HFFc6 (cell line): ENCODE results near the gene MBD5. TPM values are rescaled to one million over a fixed set of nuclear protein-coding genes. Genes with fewer than 3 reads are reported as not detected.
"Not testable (repeated sequence)": the region's sequence is repeated elsewhere in the genome, so short reads cannot be mapped to it uniquely, and the experiment has no call there.

Experiments used
- DNase-seq: peaks from one replicate; pipeline ENCODE4 v3.0.0-alpha.2; 2018
- H3K27ac Mint-ChIP-seq: 2 replicates; pipeline ENCODE4 v1.8.0; 2020; ENCODE audit warnings: mild to moderate bottlenecking, mixed read lengths
- H3K27me3 Mint-ChIP-seq: 2 replicates; pipeline ENCODE4 v1.8.0; 2021; ENCODE audit warnings: mild to moderate bottlenecking, moderate library complexity, mixed read lengths; ENCODE audit not compliant: insufficient read depth
- H3K36me3 Mint-ChIP-seq: 2 replicates; pipeline ENCODE4 v1.8.0; 2021; ENCODE audit warnings: low read depth, mixed read lengths
- H3K4me1 Mint-ChIP-seq: 2 replicates; pipeline ENCODE4 v1.8.0; 2020; ENCODE audit warnings: low read depth, mixed read lengths
- H3K4me3 Mint-ChIP-seq: 2 replicates; pipeline ENCODE4 v1.8.0; 2020; ENCODE audit warnings: mild to moderate bottlenecking, moderate library complexity, mixed read lengths
- H3K9me3 Mint-ChIP-seq: 2 replicates; pipeline ENCODE4 v1.8.0; 2020; ENCODE audit warnings: mild to moderate bottlenecking, mixed read lengths
- total RNA-seq, 6 experiments: library from RNA; stranded (reverse); fragmentation: NEBNext Ultra II Directional; extraction: Animal tissue kit (Norgen Biotek cat#: 25700); gene quantifications; 2 replicates in 1 of 6; 3 replicates in 5 of 6; pipeline ENCODE4 v1.2.3, GENCODE V29; 2021
- TF ChIP-seq, protein P1 (sequence below): fragments of 200-600 bp; sonication (generic); IDR thresholded peaks from 2 replicates; pipeline ENCODE4 v1.5.0; 2021; ENCODE audit warnings: antibody characterized with exemption, mild to moderate bottlenecking

The MBD5 gene
- total RNA-seq, 6 experiments from 2014 or later: 29.1 to 41.0 (median 35.0) TPM

DNA sequence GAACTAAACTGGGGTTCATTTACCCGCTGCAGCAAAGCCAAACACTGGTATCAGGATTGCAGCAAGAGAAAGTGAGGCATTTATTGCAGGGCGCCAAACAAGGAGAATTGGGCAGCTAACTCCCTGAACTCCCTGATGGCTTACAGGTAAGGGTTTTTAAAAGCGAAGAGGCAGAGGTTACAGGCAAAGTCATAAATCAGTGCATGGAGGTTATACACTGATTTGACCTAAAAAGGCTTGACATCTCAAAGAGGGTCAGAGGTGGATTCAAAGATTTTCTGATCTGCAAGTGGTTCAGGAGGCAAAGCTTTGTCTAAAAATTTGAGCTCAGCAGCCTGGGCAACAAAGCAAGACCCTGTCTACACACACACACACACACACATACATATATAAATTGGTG, 520.9 kb downstream of the MBD5 start:
- Mint-ChIP-seq H3K36me3 (no peaks in the 10 kb centered on the region), H3K27ac (no peak overlapping the region), H3K4me3 (no peak overlapping the region), H3K4me1 (no peaks in the 10 kb centered on the region), H3K9me3 (no peaks in the 10 kb centered on the region), H3K27me3 (peaks cover 39% of the 10 kb centered on the region)
- TF ChIP-seq, protein P1, sequence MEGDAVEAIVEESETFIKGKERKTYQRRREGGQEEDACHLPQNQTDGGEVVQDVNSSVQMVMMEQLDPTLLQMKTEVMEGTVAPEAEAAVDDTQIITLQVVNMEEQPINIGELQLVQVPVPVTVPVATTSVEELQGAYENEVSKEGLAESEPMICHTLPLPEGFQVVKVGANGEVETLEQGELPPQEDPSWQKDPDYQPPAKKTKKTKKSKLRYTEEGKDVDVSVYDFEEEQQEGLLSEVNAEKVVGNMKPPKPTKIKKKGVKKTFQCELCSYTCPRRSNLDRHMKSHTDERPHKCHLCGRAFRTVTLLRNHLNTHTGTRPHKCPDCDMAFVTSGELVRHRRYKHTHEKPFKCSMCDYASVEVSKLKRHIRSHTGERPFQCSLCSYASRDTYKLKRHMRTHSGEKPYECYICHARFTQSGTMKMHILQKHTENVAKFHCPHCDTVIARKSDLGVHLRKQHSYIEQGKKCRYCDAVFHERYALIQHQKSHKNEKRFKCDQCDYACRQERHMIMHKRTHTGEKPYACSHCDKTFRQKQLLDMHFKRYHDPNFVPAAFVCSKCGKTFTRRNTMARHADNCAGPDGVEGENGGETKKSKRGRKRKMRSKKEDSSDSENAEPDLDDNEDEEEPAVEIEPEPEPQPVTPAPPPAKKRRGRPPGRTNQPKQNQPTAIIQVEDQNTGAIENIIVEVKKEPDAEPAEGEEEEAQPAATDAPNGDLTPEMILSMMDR: no peak
- no peak for DNase-seq

DNA sequence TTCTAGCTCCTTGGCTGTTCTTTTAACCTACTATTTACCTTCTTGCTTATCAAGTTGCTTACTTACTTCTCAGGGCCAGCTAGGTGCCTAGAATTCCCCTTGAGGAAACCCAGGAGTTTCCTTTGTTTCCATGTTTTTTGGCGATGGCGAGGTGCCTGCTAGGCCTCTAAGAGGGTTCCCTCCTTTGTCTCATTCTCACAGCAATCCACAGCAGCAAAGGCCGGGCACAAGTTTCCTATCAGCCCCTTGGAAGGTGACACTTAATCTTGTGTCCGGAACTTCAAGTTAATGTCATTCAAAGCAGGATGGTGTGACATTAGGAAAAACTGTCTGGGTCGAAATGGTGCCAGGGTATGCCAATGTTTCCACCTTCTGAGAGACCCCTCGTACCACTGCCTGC, 521.7 kb downstream of the MBD5 start:
- Mint-ChIP-seq H3K4me3 (no peak overlapping the region), H3K36me3 (no peaks in the 10 kb centered on the region), H3K27ac (no peak overlapping the region), H3K4me1 (no peaks in the 10 kb centered on the region), H3K27me3 (peaks cover 39% of the 10 kb centered on the region), H3K9me3 (no peaks in the 10 kb centered on the region)
- DNase-seq: no peak
- TF ChIP-seq, protein P1: no peak

DNA sequence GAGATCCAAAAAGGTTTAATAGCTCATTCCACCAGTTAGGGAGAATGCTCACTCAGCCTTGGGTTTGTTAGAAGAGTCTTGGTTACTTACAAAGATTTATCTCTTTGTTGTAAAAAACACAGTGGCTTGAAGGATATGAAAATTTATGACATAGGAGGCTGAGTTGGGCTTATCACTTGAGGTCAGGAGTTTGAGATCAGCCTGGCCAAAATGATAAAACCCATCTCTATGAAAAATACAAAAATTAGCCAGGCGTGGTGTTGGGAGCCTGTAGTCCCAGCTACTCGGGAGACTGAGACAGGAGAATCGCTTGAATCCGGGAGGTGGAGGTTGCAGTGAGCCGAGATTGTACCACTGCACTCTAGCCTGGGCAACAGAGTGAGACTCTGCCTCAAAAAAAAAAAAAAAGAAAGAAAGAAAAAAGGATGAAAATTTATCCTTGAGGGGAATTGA, 522.2 kb downstream of the MBD5 start:
- H3K36me3 Mint-ChIP-seq, H3K4me3 Mint-ChIP-seq, H3K9me3 Mint-ChIP-seq, DNase-seq, H3K27ac Mint-ChIP-seq, H3K4me1 Mint-ChIP-seq: not testable (repeated sequence)
- peaks cover 35% of the 10 kb centered on the region for H3K27me3 Mint-ChIP-seq

DNA sequence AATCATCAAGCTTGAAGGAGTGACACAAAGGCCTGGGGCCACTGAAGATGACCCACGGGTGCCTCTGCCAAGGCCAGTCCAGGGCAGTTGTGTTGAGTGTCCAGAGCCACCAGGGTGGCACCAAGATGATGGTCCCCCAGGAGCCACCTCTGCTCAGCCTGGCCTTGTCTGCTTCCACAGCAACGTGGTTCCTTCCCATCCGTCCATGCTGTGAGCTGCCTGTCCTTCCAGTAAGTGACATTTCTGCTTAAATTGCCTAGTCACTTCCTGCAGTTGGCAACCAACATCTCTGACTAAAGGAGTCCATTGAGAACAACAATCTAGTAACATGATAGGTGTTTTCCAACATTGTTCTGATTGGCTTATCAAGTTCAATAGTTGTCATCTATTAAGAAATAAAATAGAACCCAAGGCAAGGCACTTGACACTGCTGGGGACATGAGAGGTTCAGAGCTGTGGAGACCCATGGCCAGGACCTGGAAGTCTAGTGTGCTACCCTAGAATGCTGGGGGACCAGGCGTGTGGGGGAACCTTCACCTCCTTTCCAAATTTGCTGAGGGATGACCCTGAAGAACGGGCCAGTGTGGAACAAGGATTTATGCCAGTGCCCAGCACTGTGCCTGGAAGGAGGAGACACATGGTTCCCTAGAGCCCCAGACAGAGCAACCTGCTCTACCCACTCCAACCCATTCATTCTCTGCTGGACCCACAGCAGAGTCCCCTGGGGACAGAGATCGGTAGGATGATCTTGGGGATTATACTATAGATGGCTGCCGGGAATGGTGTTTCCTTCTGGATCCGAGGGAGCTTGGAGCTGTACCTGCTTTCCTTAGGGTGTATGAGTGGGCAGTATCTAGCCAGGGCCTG, 524.7 kb downstream of the MBD5 start:
- DNase-seq: no peak
- H3K4me1 Mint-ChIP-seq: no peaks in the 10 kb centered on the region
- H3K27ac Mint-ChIP-seq: no peak overlapping the region
- TF ChIP-seq, protein P1: no peak
- H3K9me3 Mint-ChIP-seq: no peaks in the 10 kb centered on the region
- no peak overlapping the region for H3K4me3 Mint-ChIP-seq
- H3K27me3 Mint-ChIP-seq: peaks cover 28% of the 10 kb centered on the region
- no peaks in the 10 kb centered on the region for H3K36me3 Mint-ChIP-seq

DNA sequence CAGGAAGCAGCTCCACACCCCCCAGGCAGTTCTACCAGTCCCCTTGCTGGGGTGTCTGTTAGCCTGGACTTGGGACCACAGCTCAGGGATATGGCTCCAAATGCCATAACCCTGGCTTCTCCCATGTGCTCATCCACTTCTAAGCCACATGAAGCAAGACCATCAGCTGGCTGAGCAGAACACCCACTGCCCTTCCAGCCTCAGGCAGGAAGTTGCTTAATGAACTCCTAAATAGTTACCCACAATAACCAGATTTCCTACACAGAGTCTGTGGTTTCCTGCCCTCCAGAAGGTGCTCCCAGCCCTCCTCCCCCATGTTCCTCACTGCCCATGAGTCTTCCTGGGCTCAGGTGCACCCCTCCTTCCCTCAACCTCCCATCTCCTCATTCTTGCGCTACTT, 525.4 kb downstream of the MBD5 start:
- H3K4me3 Mint-ChIP-seq: no peak overlapping the region
- TF ChIP-seq, protein P1: no peak
- no peaks in the 10 kb centered on the region for H3K9me3 Mint-ChIP-seq
- H3K4me1 Mint-ChIP-seq: no peaks in the 10 kb centered on the region
- H3K27me3 Mint-ChIP-seq: peaks cover 22% of the 10 kb centered on the region
- no peak for DNase-seq
- H3K27ac Mint-ChIP-seq: no peak overlapping the region
- no peaks in the 10 kb centered on the region for H3K36me3 Mint-ChIP-seq

DNA sequence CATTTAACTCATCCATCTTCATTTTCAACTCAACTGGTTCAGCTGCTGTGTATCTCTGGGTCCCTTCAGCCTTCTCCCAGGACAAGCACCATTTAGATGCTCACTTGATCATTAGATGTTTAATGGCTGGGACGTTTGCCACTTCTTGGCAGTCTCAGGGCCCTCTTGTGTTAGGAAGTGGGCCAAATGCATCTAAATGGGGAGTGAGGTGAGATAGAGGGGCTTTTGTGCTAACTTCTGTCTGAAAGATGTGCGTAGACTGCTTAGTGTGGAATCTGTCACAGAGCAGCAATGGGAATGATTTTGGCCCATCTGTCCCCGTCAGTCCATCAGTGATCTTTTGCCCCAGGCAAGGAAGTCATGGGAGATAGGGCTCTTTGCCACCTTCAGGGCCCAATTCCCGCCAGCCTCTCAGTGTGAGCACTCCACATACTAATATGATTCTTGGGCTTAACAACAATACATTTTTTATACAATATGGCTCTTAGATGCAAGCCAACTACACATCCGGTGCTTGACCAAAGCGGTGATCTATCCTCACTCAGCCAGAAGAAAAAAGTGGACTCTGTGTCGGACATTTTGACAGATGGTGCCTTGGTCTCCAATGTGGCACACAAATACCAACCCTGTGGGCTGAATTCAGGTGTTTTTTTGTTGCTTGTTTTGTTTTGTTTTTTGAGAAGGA, 528.0 kb downstream of the MBD5 start:
- no peak for DNase-seq
- Mint-ChIP-seq H3K4me1 (no peaks in the 10 kb centered on the region), H3K36me3 (no peaks in the 10 kb centered on the region), H3K27ac (no peak overlapping the region), H3K9me3 (no peaks in the 10 kb centered on the region), H3K4me3 (no peak overlapping the region), H3K27me3 (peaks cover 13% of the 10 kb centered on the region)
- TF ChIP-seq, protein P1: no peak
